GM21360 (cell line): Measurements from ENCODE around the gene SORBS1.

ENCODE experiments used
- ATAC-seq: cut with Tn5 transposase; IDR thresholded peaks from one replicate; pipeline ENCODE4 v1.9.1; 2021; ENCODE audit warnings: mild to moderate bottlenecking, moderate library complexity; ENCODE audit not compliant: unreplicated experiment

Gene SORBS1

DNA sequence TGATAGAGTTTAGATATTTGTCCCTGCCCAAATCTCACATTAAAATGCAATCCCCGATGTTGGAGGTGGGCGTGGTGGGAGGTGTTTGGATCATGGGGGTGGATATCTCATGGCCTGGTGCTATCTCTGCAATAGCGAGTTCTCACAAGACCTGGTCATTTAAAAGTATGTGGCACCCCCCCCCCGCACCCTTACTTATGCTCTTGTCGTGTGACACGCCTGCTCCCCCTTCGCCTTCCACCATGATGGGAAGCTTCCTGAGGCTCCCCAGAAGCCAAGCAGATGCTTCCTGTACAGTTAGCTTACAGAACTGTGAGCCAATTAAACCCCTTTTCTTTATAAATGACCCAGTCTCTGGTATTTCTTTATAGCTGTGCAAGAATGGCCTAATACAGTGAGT, 118.8 kb downstream of the SORBS1 start:
- no peak for ATAC-seq

DNA sequence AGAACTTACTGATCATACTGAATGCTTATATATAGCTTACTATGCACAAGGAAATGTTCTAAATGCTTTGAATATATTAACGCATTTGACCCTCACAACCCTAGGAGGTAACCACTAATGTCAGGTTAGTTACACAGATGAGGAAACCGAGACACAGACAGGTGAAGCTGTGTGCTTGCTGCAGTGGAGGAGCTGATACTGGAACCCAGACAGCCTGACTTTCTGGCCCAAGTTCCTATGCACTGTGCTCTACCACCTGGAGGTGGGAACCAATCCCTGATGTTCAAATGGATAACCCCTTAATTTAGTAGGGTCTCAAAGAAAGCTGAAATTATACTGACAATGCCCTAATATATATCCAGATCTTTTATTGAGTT, 119.6 kb downstream of the SORBS1 start:
- no peak for ATAC-seq

DNA sequence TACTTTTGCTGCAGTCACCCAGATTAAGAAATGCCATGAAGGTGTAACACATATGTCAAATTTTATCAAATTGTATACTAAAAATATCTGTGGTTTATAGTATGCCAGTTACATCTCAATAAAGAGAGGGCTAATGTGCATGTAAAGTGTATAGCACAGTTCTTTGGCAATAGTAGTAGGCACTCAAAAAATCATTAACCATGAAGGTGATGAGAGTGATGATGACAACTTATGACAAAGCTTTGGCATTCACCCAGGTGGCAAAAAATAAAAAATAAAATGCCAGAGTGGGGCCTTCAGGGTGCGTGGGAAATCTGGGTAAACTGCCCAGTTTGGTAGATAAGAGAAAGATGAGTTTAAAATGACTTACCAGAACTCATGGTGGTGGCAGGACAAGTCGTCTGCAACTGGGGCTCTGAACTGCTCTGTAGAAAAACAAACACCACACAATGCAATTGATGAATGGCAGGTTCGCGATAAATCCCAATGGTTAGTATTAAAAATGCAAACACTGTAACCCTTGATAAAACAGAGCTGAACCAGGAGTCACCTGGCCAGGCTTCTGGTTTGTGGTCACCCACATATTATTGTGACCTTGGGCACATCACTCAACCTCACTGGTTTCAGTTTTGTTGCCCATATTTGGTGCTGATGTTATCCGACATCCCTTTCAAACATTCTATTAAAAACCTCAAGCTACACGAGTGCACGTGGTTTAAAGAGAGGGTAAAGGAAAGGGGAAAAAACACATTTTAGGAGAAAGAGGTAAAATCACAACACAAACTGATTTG, 120.2 kb downstream of the SORBS1 start:
- peak; percentile 71 for ATAC-seq

DNA sequence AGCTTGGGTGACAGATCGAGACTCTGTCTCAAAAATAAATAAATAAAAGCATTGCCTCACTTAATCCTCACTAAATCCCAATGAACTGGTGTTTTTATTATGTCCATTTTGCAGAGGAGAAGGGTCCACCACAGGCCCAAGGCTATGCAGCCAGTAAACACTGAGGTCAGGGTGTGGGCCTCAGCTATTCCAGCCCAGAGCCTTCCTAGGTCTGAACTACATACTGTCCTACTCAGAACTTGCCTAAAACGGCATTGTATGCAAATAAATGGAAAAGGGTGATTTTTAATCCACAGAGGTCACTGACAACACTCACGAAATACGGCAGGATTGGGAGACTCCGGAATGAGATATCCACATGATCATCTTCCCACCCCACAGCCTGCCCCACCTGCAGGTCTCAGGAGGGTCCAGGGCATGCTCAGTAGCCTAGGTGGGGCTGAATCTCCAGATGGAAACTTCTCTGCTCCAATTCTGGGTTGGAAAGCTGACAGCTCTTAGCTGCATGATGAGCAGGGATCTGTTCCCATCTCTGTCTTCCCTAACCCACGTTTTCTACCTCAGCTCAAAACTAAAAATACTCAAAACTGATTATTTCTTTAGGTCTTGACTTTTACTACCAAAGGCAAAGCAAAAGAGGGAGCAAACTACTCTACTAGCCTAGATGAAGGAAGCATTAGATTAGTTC, 121.0 kb downstream of the SORBS1 start:
- ATAC-seq = no peak

DNA sequence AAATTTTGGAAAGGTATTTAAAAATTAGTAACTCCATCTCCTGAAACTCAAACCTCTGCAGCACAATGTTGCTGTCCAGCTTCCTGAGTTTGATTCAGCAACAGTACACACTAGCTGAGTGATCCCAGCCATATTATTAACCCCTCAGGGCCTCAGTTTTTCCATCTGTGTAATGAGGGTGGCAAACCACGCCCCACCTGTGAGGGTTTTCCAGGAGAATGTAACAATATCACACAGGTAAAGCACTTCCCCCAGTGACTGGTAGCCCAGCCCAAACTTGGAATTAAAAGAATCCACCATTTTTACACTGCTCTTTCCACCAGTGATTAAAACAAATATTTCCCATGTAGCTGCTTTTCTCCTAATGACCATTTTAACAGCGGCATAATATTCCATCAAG, 122.4 kb downstream of the SORBS1 start:
- ATAC-seq = no peak

DNA sequence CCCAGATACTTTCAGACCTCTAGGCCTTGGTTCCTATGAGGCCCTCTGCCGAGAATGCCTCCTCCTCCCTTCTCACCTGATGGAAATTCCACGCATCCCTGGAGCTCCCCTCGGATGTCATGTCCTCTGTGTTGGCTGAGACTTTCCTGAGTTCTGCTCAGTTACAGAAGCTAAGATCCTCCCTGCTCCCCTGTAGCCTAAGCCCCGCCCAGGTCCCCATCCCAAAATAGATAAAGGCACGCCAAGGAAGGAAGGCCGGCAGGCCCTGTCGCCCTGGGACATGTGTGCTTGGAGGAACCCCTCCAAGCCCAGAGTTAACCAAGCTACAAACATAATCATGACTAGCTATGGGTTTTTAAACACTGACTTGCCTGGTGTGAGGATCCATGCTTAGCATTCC, 123.5 kb downstream of the SORBS1 start:
- ATAC-seq = no peak

DNA sequence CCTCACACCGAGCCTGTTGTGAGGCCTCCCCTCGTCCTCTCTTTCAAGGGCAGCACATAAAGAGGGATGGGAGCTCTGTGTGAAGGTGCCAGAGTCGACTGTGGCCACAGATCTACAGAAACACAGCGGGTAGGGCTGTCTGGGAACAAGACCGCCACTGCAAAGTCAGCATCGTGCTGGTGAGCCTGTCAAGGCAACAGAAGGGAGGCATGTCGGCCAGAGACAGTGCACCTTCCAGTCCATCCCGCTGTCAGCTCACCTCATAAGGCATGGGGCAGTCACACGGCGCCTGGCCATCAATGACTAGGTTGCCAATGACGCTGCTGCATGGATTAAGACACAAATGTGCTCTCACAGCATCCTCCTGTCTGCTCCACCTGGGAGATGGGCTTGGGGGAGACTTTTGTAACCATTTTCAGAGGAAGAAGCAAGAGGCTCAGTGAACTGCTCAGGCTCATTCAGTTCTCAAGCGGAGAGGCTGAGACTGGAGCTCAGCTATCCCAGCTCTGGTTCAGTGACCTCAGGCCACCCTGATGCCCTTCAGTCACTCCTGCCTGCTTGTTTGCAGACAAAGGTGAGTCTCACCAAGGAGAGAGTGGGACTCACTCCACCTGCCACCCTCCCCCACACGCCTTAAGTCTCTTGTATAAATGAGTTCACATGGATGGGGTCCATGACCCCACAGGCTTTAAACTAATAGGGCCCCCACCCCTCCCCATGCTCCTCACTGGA, 125.5 kb downstream of the SORBS1 start:
- ATAC-seq = no peak

DNA sequence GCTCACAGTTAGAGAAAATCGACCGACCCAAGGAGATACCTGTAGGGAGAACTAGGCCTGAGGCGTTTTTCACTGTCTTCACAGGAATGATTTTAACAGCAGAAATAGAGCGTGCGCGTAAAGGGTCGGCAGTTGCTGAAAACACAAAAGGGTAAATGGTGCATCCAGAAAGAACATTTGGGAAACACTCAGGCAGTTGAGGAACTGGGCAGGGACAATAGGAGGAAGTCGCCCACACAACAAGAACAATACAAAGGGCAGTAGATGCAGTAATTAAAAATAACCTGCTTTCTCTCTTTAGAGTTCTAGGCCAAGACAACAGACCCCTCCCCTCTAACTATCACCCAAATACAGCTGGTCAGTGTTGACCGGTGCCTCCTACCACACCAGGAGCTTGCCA, 126.6 kb downstream of the SORBS1 start:
- no peak for ATAC-seq

DNA sequence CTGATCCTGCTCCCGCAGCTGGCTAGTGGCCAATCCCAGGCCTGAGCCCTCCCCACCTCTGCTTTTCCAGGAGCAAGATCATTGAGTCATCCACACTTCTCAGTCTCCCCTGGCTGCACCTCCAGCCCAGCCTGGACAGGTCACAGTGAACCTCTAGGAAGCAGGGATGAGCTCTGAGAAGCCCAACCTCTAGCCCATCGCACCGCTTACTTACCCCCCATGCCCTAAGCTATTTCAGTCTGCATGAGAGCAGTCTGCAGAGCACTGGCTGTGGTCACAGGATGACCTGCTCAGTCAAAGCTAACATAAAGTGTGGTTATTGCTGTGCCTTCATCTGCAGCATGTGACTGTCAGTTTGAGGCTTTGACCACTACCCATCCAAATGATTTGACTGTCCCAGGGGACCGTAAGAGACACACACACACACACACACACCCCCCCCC, 129.2 kb downstream of the SORBS1 start:
- no peak for ATAC-seq

DNA sequence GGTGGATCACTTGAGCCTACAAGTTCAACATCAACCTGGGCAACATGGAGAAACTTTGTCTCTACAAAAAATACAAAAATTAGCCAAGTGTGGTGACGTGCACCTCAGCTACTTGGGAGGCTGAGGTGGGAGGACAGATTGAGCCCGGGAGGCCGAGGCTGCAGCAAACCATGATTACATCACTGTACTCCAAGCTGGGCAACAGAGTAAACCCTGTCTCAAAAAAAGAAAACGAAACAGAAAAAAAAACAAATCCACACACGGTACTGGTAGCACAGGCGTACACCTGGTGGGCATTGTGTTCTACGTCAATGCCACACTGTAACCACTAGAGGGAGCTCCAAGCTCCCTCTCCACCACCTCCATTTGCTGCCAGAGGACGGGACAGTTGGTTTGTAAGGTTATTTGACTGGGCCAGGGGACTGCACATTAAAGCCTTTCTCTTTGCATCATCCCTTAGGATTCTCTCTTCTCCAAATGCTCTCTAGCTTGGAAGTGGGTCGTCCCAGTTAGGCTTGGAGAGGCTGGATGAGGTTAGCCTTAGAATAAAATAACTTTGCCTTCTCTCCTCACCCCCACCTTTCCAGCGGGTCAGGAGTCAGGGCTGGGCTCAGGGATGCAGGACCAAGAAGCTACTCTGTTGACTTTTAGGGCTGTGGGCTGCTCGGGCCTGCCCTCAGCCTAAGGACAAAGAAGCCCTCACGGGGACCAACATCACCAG, 130.8 kb downstream of the SORBS1 start:
- ATAC-seq = peak; percentile 66

DNA sequence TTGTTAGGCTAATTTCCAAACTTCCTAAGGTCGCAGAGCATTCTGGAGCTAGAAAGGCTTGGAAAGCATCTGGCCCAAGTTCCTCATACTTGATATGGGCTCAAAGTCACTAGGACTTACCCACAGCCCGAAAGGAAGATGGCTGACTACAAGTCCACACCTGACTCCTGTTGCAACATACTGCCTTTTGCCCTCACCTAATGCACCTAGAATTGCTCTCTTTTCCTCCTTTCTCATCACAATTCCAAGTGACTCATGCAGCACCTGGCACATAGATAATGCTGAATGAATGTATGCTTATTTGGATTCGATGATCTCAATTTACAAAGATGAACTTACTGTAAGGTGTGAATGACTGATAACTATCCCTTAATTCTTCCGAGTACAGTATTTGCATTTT, 131.5 kb downstream of the SORBS1 start:
- ATAC-seq = no peak

DNA sequence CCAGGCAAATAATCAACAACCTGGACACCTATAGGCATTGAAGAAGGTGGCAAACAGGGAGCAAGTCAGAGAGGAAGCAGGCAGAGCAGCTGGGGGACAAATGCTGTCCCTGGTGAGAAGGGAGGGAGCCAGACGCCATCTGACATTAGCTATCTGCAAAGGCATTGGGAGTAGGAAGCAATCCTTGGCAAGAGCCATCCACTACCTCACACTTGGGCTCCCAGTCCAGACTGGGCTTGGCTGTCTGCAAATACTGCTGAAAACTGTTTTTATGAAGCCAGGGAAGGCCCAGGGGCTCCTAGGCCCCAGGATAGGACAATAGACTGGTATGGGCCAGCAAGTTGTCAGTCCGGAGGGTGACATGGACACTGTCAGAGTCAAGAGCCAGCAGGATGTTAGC, 132.5 kb downstream of the SORBS1 start:
- ATAC-seq = no peak

DNA sequence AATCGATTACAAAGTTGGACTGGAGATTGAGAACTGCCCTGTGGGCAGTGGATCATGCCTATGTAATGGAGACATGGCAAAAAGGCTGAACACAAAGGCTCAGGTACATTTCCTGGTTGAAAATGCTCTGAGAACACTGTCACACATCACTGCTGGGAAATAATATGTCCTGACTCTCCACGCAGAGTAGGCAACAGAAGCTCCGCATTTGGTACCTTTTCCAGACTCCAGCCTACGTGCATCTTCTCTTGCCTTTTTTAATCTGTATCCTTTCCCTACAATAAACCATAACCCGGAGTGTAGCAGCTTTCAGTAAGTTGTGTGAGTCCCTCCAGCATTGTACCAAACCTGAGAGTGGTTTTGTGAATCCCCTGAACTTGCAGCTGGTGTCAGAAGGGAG, 134.7 kb downstream of the SORBS1 start:
- ATAC-seq = no peak

DNA sequence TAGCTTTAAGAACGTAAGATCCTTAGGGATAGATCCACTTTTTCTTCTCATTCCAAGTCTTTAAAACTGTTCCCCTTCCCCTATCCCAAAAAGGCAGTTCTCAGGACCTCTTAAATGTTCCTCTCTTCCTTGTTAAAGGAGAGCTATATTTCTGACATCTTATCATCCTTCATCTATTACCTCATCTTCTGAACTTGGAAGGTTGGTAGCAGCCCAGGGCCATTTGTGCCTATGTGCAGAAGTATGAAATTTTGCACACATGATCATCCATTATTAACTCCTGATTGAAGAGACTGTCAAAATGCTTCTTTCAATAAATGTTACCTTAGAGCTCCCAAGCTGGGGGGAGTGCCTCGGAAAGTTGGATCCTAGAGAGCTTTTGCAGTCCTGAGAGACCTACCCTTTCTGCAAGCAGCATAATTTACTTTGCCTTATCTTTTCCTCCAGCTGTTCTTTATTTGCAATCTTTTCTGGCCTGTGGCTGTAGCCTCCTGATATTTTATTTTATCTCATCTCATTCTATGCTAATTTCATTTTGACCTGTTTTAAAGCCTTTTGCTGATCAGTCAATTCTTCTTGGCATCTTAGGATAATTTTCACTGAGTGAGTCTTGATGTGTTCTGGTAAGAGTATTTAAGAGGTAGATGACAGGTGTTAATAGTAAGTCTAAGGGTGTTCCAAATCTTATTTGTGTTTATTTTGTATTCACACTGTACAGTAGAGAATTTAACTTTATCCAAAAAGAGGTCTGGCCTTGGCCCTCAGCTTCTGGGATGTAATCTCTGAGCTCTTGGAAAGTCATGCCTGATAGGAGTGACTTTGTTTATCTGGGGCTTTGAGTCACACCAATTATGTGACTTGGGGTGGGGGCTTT, 135.3 kb downstream of the SORBS1 start:
- no peak for ATAC-seq

DNA sequence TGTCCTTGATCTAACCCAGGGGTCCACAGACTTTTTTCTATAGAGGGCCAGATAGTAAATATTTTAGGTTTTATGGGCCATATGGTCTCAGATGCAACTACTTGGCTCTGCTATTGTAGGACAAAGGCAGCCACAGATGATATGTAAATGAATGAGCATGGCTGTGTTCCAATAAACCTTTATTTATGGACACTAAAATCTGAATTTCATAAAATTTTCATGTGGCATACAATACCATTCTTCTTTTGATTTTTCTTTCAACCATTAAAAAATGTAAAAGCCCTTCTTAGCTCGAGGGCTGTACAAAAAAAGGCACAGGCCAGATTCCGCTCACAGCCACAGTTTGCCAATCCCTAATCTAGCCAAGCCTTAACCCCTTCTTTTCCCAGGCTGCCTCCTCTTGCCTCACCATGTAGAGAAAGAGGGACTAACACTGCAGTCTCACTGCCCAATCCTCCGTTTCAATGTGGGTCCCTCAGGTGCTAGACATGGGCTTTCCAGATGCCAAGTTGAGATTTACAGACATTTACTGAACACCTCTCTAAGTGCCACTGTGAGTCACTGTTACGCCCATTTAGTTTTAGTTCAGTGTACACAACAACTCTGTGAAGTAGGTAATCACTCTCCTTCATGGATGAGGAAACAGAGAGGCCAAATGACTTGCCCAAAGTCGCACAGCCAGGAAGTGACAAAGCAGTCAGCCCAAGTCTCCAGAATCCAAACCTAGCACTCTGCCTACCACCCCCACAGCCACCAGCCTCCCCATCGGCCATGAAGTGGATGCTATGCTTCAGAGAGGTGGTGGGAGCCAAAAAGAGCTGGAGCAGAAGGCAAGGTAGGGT, 137.8 kb downstream of the SORBS1 start:
- peak; percentile 53 for ATAC-seq

DNA sequence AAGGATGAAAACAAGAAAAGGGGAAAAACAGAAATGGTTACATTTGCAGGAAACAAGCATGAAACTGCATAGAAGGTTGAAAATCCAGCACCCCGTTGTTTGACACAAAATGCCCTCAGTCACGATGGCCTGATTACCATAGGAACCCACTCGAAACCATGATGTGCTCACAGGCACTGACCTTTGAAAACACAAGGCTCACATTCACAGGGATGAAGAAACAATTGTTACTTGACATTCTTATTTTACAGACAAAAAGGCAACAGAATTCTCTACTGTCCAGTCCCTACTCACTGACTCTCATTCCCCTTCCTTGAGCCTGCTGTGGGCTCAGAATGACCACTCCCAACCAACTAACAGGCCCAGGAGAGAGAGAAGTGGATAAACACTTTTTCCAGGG, 138.9 kb downstream of the SORBS1 start:
- ATAC-seq = no peak

DNA sequence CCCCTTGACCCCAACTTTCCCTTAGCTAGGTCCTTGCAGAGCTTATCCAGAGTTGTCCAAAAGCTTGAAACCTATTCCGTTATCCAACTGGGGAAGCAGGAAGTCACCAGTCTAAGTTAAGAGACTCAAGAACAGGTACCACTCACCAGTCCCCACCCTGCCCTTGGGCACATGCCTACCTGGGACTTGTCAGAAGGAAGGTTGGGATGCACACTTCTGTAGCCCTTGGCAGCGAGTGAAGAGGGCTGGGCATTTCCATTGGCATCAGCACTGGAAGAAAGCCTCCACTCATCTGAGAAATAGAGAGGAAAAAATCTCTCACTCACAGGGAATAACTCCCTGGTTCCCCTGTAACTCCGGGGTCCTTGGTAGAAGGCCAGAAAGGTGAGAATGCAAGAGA, 139.4 kb downstream of the SORBS1 start:
- ATAC-seq = no peak

DNA sequence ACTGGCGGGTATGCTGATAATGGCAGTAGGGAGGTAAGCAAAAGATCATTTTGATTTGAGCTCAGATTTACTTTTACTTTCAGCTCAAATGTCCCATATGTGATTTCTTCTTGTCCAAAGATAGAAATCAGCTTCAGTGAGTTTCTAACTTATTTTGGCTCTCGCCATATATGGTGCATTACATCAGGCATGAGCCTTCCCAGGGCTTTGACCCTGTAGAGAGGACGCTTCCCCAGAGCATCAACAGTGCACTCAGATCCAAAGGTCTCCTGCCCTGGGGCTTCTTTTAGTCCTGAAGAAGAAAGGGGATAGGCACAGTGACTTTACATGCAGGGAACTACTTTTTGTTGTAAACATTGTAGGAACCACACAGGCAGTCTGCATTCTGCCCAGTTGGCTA, 141.8 kb downstream of the SORBS1 start:
- ATAC-seq = no peak

DNA sequence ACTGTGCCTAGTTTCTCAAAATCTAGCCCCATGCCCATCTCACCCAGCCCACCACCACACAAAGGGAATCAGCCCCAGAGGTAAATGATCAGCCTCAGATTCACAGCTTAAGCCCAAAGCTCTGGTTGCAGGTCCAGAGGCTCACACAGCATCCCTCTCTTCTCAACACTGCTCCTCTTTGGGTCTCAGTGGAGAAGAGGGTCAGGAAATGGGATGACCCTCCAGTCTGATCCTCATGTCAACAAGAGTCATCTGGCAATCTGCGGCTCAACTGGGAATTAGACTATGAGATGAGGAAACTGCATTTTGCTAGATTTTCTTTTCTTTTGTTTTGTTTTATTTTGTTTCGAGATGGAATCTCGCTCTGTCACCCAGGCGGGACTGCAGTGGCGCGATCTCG, 144.2 kb downstream of the SORBS1 start:
- ATAC-seq = no peak
